D721Med (cell line): ENCODE results near the gene WDFY1.

Experiments
- DNase-seq: peaks from one replicate; pipeline ENCODE4 v3.0.0; 2011; ENCODE audit warnings: low spot score; ENCODE audit not compliant: insufficient read length
- FAIRE-seq: peaks from 2 replicates; lab custom pipeline; 2011; peaks lifted over from hg19 to GRCh38; lab: Jason Lieb, UNC
- TF ChIP-seq, protein P1 (sequence below): IDR thresholded peaks from 2 replicates; pipeline ENCODE4 v1.5.1; 2012; ENCODE audit warnings: mild to moderate bottlenecking, control low read depth; ENCODE audit not compliant: insufficient read depth; ENCODE audit errors: missing control alignments

WDFY1 gene

DNA sequence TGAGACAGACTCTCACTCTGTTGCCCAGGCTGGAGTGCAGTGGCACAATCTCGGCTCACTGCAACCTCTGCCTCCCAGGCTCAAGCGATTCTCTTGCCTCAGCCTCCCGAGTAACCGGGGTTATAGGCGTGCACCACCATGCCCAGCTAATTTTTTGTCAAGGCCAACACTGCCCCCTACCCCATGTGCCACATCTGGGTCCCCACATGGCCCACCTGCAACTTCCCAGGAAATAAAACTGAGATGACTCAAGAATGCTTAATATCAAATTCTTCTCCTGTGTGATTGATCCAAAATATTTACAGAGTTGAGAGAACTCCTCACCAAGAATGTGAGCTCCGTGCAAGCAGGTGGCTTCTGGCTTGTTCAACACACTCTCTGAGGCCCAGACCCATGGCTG is 116.8 kb downstream of the WDFY1 start:
- TF ChIP-seq, protein P1, sequence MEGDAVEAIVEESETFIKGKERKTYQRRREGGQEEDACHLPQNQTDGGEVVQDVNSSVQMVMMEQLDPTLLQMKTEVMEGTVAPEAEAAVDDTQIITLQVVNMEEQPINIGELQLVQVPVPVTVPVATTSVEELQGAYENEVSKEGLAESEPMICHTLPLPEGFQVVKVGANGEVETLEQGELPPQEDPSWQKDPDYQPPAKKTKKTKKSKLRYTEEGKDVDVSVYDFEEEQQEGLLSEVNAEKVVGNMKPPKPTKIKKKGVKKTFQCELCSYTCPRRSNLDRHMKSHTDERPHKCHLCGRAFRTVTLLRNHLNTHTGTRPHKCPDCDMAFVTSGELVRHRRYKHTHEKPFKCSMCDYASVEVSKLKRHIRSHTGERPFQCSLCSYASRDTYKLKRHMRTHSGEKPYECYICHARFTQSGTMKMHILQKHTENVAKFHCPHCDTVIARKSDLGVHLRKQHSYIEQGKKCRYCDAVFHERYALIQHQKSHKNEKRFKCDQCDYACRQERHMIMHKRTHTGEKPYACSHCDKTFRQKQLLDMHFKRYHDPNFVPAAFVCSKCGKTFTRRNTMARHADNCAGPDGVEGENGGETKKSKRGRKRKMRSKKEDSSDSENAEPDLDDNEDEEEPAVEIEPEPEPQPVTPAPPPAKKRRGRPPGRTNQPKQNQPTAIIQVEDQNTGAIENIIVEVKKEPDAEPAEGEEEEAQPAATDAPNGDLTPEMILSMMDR: no peak
- FAIRE-seq (no peak), DNase-seq (no peak)

DNA sequence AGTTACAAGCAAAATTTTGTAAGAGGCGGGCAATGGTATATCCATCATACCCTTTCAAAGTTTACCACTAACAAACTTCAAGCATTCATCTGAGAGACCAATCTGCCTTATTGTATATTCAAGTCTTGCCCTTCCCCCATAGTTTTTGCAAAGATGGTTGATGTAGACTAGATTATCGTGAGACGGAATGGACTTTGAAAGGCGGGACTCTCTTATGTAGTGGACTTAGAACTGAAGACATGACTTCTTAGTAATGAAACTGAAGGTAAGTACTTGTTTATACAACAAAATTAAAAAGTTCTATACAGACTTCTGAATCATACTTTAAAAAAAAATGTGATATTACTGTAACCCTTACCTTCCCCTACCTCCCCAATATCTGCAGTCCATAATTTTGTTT is 118.1 kb downstream of the WDFY1 start:
- FAIRE-seq (no peak), DNase-seq (no peak)

More for the DNA sequence above, 118.1 kb downstream of the WDFY1 start:
- TF ChIP-seq, protein P1: no peak
